Measurements from ENCODE around the gene PTPRA. TPM values are rescaled to one million over a fixed set of nuclear protein-coding genes. Genes with fewer than 3 reads are reported as not detected.

Gene PTPRA
- total and polyA plus RNA-seq, 12 donors = 16.3 to 94.7 (median 46.3) TPM

DNA sequence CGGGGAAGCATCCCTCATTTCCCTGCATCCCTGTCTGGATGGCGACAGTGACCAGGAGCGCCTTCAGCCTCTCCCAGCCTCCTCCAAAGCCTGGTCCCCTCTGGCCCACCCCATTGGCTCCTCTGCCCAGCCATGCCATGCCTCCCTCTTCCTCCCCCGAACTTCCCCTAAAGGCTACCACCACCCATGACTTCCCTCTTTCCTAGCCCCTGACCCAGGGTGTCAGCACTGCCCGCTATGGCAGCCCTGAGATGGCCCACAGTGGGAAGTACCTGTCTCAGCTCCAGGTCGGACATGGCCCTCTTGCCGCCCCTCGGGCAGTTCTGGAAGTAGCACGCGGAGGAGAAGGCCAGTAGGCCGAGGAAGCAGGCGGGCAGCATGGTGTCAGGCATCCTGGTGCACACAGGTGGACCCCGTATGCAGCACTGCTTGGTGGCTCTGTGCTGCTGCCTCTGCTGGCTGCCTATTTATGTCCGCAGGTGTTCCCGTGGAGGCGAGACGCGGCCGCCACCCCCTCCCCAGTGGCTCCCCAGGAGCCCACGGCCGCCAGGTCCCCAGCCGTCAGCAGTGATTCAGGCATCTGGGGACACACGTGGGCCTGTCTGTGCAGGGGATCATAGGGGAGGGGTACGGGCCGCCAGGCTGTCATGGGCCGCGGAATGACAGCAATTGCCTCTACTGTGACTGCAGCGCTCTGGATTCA is 211.2 kb downstream of the PTPRA start, which contains the start of gene AVP:
Gene AVP, minus strand, starts transcription at position 442 of the 703 bp plus-strand sequence. Its CDS starts 50 bp downstream, at position 392.
- peaks cover 15 to 27% of the 10 kb centered on the region in 2 donors for H3K4me1 ChIP-seq (replicated peaks in 1 of 2)
- no peak for TF ChIP-seq POLR2A (IDR thresholded peaks at IDR 0.05)
- intact Hi-C loops (cut with DNase I) = no loop called here
- no peak within 1 kb of the TSS for H3K4me3 ChIP-seq
- no peaks in the 10 kb centered on the region for H3K36me3 ChIP-seq (replicated peaks in 1 of 2)
- no peak within 1 kb of the TSS for H3K27ac ChIP-seq
- H3K9me3 ChIP-seq (replicated peaks in 1 of 3) = no peaks in the 10 kb centered on the region
- no peak for DNase-seq
- WGBS, 4 donors = 83 to 92% (median 87%) methylated on average over 9 to 28 of the region's 28 CpGs
- H3K27me3 ChIP-seq = no peaks in the 10 kb centered on the region

DNA sequence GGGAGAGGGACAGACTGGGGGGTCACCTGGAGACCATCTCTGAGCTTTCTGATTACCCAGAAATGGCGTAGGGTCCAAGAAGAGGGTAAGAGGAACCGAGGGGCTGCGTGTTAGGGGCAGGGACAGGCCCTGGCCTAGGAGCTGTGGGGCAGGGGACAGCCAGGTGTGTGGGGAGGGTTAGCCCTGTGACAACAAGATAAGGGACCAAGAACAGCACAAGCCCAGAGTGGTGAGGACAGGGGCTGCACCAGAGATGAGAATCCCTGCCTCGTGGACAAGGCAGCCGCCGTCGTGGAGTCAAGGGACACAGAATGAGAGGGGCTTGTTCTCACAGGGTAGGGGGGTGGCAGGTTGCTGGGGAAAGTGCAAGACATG is 211.7 kb downstream of the PTPRA start:
- Histone ChIP-seq H3K4me3 (no peak overlapping the region), H3K27ac (no peak overlapping the region), H3K36me3 (replicated peaks in 1 of 2) (no peaks in the 10 kb centered on the region), H3K9me3 (replicated peaks in 1 of 3) (no peaks in the 10 kb centered on the region), H3K4me1 (replicated peaks in 1 of 2) (peaks cover 15 to 27% of the 10 kb centered on the region in 2 donors), H3K27me3 (no peaks in the 10 kb centered on the region)
- TF ChIP-seq POLR2A (IDR thresholded peaks at IDR 0.05) = no peak
- TF ChIP-seq, protein P1, sequence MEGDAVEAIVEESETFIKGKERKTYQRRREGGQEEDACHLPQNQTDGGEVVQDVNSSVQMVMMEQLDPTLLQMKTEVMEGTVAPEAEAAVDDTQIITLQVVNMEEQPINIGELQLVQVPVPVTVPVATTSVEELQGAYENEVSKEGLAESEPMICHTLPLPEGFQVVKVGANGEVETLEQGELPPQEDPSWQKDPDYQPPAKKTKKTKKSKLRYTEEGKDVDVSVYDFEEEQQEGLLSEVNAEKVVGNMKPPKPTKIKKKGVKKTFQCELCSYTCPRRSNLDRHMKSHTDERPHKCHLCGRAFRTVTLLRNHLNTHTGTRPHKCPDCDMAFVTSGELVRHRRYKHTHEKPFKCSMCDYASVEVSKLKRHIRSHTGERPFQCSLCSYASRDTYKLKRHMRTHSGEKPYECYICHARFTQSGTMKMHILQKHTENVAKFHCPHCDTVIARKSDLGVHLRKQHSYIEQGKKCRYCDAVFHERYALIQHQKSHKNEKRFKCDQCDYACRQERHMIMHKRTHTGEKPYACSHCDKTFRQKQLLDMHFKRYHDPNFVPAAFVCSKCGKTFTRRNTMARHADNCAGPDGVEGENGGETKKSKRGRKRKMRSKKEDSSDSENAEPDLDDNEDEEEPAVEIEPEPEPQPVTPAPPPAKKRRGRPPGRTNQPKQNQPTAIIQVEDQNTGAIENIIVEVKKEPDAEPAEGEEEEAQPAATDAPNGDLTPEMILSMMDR (IDR thresholded peaks at IDR 0.05) = no peak
- intact Hi-C loops (cut with DNase I) = no loop called here
- DNase-seq = no peak
- WGBS, 4 donors = 84 to 97% (median 89%) methylated on average over 7 of the region's 7 CpGs

DNA sequence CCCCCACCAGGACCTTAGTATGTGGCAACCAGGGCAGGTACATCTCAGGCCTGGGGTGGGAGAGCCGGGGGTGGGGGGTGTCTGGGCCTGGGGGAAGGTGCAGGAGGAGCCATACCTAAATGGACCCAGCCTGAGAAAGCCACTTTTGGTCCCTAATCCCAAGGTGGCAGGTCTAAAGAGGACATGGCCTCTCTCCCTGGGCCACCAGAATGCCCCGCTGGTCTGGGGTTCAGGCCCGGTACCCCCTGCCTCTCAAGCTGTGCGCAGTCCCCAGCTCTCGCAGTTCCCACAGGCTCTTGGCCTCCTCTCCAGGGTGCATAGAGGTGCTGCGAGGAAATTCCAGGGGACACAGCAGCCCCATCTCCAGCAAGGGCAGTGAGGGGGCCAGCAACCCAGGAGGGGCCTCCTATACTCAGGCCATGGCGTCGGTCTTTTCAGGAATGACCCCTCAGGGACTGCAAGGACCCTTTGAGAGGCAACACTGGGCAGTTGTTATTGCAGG is 212.3 kb downstream of the PTPRA start:
- TF ChIP-seq, protein P1 (IDR thresholded peaks at IDR 0.05) = no peak
- no peak for TF ChIP-seq POLR2A (IDR thresholded peaks at IDR 0.05)

DNA sequence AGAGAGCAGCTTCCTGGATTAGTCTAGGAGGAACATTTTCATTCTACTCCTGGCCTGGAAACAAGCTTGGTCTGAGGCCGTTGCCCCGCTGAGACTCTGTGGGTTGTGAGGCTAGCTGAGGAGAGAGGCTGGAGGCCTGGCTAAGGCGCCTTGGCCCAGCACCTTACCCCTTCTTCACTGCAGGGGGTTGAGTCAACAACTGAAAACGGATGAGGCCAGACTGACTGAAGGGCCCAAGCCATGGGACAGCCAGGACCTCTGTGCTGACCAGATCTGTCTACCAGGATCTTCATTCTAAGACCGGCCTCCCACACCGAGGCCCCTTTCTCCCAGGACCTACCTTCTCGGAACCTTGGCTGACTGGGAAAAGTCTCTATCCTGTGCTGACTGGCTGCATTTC is 214.8 kb downstream of the PTPRA start:
- H3K27me3 ChIP-seq = peaks cover 19% of the 10 kb centered on the region
- 82 to 93% (median 91%) methylated on average over 7 of the region's 7 CpGs for WGBS, 4 donors
- intact Hi-C loops (cut with DNase I) = no loop called here

More for the DNA sequence above, 212.3 kb downstream of the PTPRA start:
- no peak overlapping the region for H3K4me3 ChIP-seq
- no peak overlapping the region for H3K27ac ChIP-seq
- WGBS, 4 donors = 94 to 99% (median 94%) methylated on average over 3 to 8 of the region's 8 CpGs; no CpG with 5 or more reads in 1 of the 4 donors
- no peak for DNase-seq
- H3K4me1 ChIP-seq (replicated peaks in 1 of 2) = peaks cover 11 to 24% of the 10 kb centered on the region in 2 donors
- H3K9me3 ChIP-seq (replicated peaks in 1 of 3) = no peaks in the 10 kb centered on the region
- H3K36me3 ChIP-seq (replicated peaks in 1 of 2) = no peaks in the 10 kb centered on the region
- intact Hi-C loops (cut with DNase I) = no loop called here
- peaks cover 4% of the 10 kb centered on the region for H3K27me3 ChIP-seq

More for the DNA sequence above, 214.8 kb downstream of the PTPRA start:
- Histone ChIP-seq H3K4me1 (replicated peaks in 1 of 2) (peaks cover 5 to 9% of the 10 kb centered on the region in 2 donors), H3K9me3 (replicated peaks in 1 of 3) (no peaks in the 10 kb centered on the region), H3K4me3 (no peak overlapping the region), H3K27ac (no peak overlapping the region), H3K36me3 (replicated peaks in 1 of 2) (no peaks in the 10 kb centered on the region)
- TF ChIP-seq, protein P1 (IDR thresholded peaks at IDR 0.05) = no peak
- TF ChIP-seq POLR2A (IDR thresholded peaks at IDR 0.05) = no peak
- DNase-seq = no peak

Other genes starting within 250 kb of the PTPRA start
- 100 to 1,000 TPM in 2 of 9 donors, 10 to 100 TPM in 7; 52.5 to 180 (median 79.6) TPM for gene NOP56, start 220.8 kb upstream of the PTPRA start, total RNA-seq
- 100 to 1,000 TPM; 126 to 181 (median 166) TPM for gene NOP56, start 220.8 kb upstream of the PTPRA start, polyA plus RNA-seq
- 100 to 1,000 TPM in 7 of 9 donors, 10 to 100 TPM in 2; 79.0 to 220 (median 111) TPM for gene IDH3B, start 209.3 kb upstream of the PTPRA start, total RNA-seq
- 100 to 1,000 TPM; 101 to 113 (median 104) TPM for gene IDH3B, start 209.3 kb upstream of the PTPRA start, polyA plus RNA-seq
- gene EBF4, start 180.7 kb upstream of the PTPRA start, total RNA-seq = 10 to 100 TPM in 4 of 9 donors, 1 to 10 TPM in 5; 2.8 to 13.3 (median 9.7) TPM
- 10 to 100 TPM in 2 of 3 donors, 1 to 10 TPM in 1; 1.6 to 29.7 (median 14.1) TPM for gene EBF4, start 180.7 kb upstream of the PTPRA start, polyA plus RNA-seq
- gene CPXM1, start 72.9 kb upstream of the PTPRA start, total RNA-seq = 10 to 100 TPM in 5 of 9 donors, 1 to 10 TPM in 4; 6.1 to 21.8 (median 11.9) TPM
- 10 to 100 TPM in 2 of 3 donors, 1 to 10 TPM in 1; 2.5 to 19.7 (median 10.5) TPM for gene CPXM1, start 72.9 kb upstream of the PTPRA start, polyA plus RNA-seq
- gene C20orf141, start 58.5 kb upstream of the PTPRA start, total RNA-seq = not detected
- under 1 TPM in 1 of 3 donors, not detected in 2; 0.30 TPM for gene C20orf141, start 58.5 kb upstream of the PTPRA start, polyA plus RNA-seq
- gene TMEM239, start 57.1 kb upstream of the PTPRA start, total RNA-seq = not detected
- gene TMEM239, start 57.1 kb upstream of the PTPRA start, polyA plus RNA-seq = under 1 TPM in 1 of 3 donors, not detected in 2; 0.08 TPM
- gene PCED1A, start 32.8 kb upstream of the PTPRA start, total RNA-seq = 10 to 100 TPM; 16.8 to 65.8 (median 46.3) TPM
- gene PCED1A, start 32.8 kb upstream of the PTPRA start, polyA plus RNA-seq = 100 to 1,000 TPM in 2 of 3 donors, 1 to 10 TPM in 1; 9.6 to 244 (median 129) TPM
- gene VPS16, start 32.7 kb upstream of the PTPRA start, total RNA-seq = 10 to 100 TPM; 28.1 to 45.0 (median 33.8) TPM
- gene VPS16, start 32.7 kb upstream of the PTPRA start, polyA plus RNA-seq = 100 to 1,000 TPM in 1 of 3 donors, 10 to 100 TPM in 2; 24.8 to 115 (median 99.8) TPM
- gene GNRH2, start 170.1 kb downstream of the PTPRA start, total RNA-seq = 1 to 10 TPM in 1 of 9 donors, under 1 TPM in 2, not detected in 6; 0.34 to 1.7 (median 0.65) TPM
- gene GNRH2, start 170.1 kb downstream of the PTPRA start, polyA plus RNA-seq = 1 to 10 TPM in 2 of 3 donors, not detected in 1; 3.1 to 4.2 TPM
- 100 to 1,000 TPM in 3 of 9 donors, 10 to 100 TPM in 6; 67.2 to 144 (median 78.2) TPM for gene MRPS26, start 172.6 kb downstream of the PTPRA start, total RNA-seq
- gene MRPS26, start 172.6 kb downstream of the PTPRA start, polyA plus RNA-seq = 100 to 1,000 TPM in 2 of 3 donors, 10 to 100 TPM in 1; 27.9 to 145 (median 135) TPM
- 1 to 10 TPM in 3 of 9 donors, under 1 TPM in 3, not detected in 3; 0.47 to 1.8 (median 0.97) TPM for gene OXT, start 198.1 kb downstream of the PTPRA start, total RNA-seq
- gene OXT, start 198.1 kb downstream of the PTPRA start, polyA plus RNA-seq = 10 to 100 TPM in 1 of 3 donors, 1 to 10 TPM in 1, not detected in 1; 1.5 to 20.5 TPM
- under 1 TPM in 3 of 9 donors, not detected in 6; 0.53 to 0.75 (median 0.74) TPM for gene AVP, start 211.2 kb downstream of the PTPRA start, total RNA-seq
- under 1 TPM in 1 of 3 donors, not detected in 2; 0.27 TPM for gene AVP, start 211.2 kb downstream of the PTPRA start, polyA plus RNA-seq

Data from adrenal gland (tissue), 12 donors.